Esophagus squamous epithelium (tissue), 5 donors: ENCODE results near the gene EYS. TPM values are rescaled to one million over a fixed set of nuclear protein-coding genes. Genes with fewer than 3 reads are reported as not detected.

Experiments
- DNase-seq: peaks from one replicate; lab custom pipeline; 2025; lab: John Stamatoyannopoulos, UW
- H3K27ac ChIP-seq, 4 donors: fragments of 200-600 bp; sonication (generic); one replicate each; pipeline ENCODE4 v1.5.1; 2016 to 2019; ENCODE audit warnings: mild to moderate bottlenecking in 1 of 4
- H3K27me3 ChIP-seq, 4 donors: fragments of 200-600 bp; sonication (generic); 1 replicate in 3 of 4; 2 replicates in 1 of 4; pipeline versions ENCODE4 v1.5.1 to v1.6.0; 2017 to 2021; ENCODE audit warnings: antibody characterized with exemption in 1 of 4
- H3K36me3 ChIP-seq, 3 donors: fragments of 200-600 bp; sonication (generic); one replicate each; pipeline ENCODE4 v1.5.1; 2016 to 2019
- H3K4me1 ChIP-seq, 3 donors: fragments of 200-600 bp; sonication (generic); one replicate each; pipeline ENCODE4 v1.5.1; 2017 to 2019
- H3K4me3 ChIP-seq, 4 donors: fragments of 200-600 bp; sonication (generic); 1 replicate in 3 of 4; 2 replicates in 1 of 4; pipeline ENCODE4 v1.5.1; 2016 to 2019; ENCODE audit warnings: mild to moderate bottlenecking in 2 of 4, moderate library complexity in 1 of 4
- H3K9me3 ChIP-seq, 3 donors: fragments of 200-600 bp; sonication (generic); one replicate each; pipeline ENCODE4 v1.5.1; 2016 to 2019
- CTCF ChIP-seq, 6 experiments: fragments of 450-650 bp in 4 of 6; fragments of 200-600 bp in 2 of 6; sonication (generic) in 2 of 6; IDR thresholded peaks; one replicate each; pipeline ENCODE4 v1.5.1; 2016 to 2019; ENCODE audit warnings: antibody characterized with exemption in 6 of 6, mild to moderate bottlenecking in 4 of 6, moderate library complexity in 4 of 6
- POLR2A ChIP-seq, 4 donors: fragments of 450-650 bp; IDR thresholded peaks; one replicate each; pipeline ENCODE4 v1.6.1; 2017; ENCODE audit warnings: antibody characterized with exemption in 4 of 4, mild to moderate bottlenecking in 4 of 4, moderate library complexity in 3 of 4
- WGBS, 2 donors: methylation state at CpG; one replicate each; pipeline ENCODE4 v1.1.5; 2018; 5-methylcytosine and 5-hydroxymethylcytosine counted together
- intact Hi-C: fragments of 100-400 bp; cut with DNase I; formaldehyde crosslinking; loops from one replicate; pipeline ENCODE4 v1.15.0; 2022
- total RNA-seq, 4 donors: library from RNA; depleted of rRNA; stranded (reverse); fragments of >200 nt; gene quantifications; one replicate each; pipeline ENCODE4 v1.1.0, GENCODE V29; 2016
- donor health status: DM: yes; HTN: yes; CAD: no.

The EYS gene
- total RNA-seq, 4 donors from 2014 or later: 0.87 TPM; not detected in 3

- no peaks in the 10 kb centered on the region for H3K9me3 ChIP-seq
- intact Hi-C loops: no loop called here
- no peaks in the 10 kb centered on the region for H3K36me3 ChIP-seq
- no peak for DNase-seq
- WGBS, 2 donors: 35 to 47% methylated on average over 2 of the region's 2 CpGs
- no peaks in the 10 kb centered on the region for H3K4me1 ChIP-seq
- TF ChIP-seq CTCF (IDR thresholded peaks at IDR 0.05) (no peak), POLR2A (IDR thresholded peaks at IDR 0.05) (no peak)
- H3K4me3 ChIP-seq: no peak overlapping the region
- H3K27me3 ChIP-seq: no peaks in the 10 kb centered on the region
- no peak overlapping the region for H3K27ac ChIP-seq
These were observed 407.8 kb downstream of the EYS start for GRCh38 chr6:65299236-65299635.

- Histone ChIP-seq H3K27me3 (no peaks in the 10 kb centered on the region), H3K4me1 (no peaks in the 10 kb centered on the region), H3K27ac (no peak overlapping the region), H3K36me3 (no peaks in the 10 kb centered on the region), H3K4me3 (no peak overlapping the region), H3K9me3 (no peaks in the 10 kb centered on the region)
- 82 to 85% methylated on average over 4 of the region's 4 CpGs for WGBS, 2 donors
- intact Hi-C loops: no loop called here
- TF ChIP-seq CTCF (IDR thresholded peaks at IDR 0.05): no peak
- TF ChIP-seq POLR2A (IDR thresholded peaks at IDR 0.05): no peak
- no peak for DNase-seq
These were observed 411.2 kb downstream of the EYS start for GRCh38 chr6:65295812-65296211.

DNA sequence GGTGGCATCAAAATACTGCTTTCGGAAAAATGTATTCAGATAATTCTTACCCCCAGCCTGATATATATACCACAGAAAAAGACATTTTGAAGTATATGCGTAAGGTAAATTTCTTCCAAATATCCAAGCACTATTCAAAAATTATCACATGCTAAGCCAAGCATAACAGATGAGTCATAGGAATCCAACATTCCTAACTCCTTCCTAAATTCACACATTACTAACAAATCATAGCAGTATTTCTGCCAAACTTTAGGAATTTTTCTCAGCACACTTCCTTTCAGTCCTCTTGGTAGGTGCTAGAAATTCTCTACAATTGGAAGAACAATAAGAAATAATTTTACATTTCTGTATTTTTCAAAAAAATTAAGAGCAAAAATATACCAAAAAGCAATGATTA is 417.5 kb downstream of the EYS start:
- no peak for TF ChIP-seq CTCF (IDR thresholded peaks at IDR 0.05)
- TF ChIP-seq POLR2A (IDR thresholded peaks at IDR 0.05): no peak
- intact Hi-C loops: no loop called here

DNA sequence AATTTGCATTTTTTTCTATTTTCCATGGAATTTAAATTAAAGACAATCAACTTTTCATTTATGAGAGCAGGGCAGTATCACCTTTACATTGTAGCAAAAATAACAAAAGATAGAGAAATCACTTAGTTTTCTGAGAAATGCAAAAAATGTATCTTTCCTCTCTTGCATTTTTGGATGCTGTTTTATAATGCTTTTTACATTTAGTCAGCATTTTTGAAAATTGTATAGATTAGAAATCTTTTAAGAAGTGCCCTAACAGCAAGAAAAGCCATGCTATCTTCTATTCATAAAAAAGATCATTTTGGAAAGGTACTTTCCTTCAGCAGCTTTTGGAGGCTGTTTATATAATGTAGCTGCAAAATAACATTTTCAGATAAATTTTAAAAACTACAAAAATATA is 421.8 kb downstream of the EYS start:
- Histone ChIP-seq H3K9me3 (no peaks in the 10 kb centered on the region), H3K4me3 (no peak overlapping the region), H3K27me3 (no peaks in the 10 kb centered on the region), H3K27ac (no peak overlapping the region), H3K36me3 (no peaks in the 10 kb centered on the region), H3K4me1 (no peaks in the 10 kb centered on the region)
- TF ChIP-seq POLR2A (IDR thresholded peaks at IDR 0.05) (no peak), CTCF (IDR thresholded peaks at IDR 0.05) (no peak)
- intact Hi-C loops: no loop called here
- no peak for DNase-seq

More for the DNA sequence above, 417.5 kb downstream of the EYS start:
- WGBS, 2 donors: 83 to 85% methylated on average over 2 of the region's 2 CpGs
- no peak for DNase-seq
- no peak overlapping the region for H3K27ac ChIP-seq
- H3K4me1 ChIP-seq: no peaks in the 10 kb centered on the region
- H3K27me3 ChIP-seq: no peaks in the 10 kb centered on the region
- H3K36me3 ChIP-seq: no peaks in the 10 kb centered on the region
- H3K9me3 ChIP-seq: no peaks in the 10 kb centered on the region
- no peak overlapping the region for H3K4me3 ChIP-seq

DNA sequence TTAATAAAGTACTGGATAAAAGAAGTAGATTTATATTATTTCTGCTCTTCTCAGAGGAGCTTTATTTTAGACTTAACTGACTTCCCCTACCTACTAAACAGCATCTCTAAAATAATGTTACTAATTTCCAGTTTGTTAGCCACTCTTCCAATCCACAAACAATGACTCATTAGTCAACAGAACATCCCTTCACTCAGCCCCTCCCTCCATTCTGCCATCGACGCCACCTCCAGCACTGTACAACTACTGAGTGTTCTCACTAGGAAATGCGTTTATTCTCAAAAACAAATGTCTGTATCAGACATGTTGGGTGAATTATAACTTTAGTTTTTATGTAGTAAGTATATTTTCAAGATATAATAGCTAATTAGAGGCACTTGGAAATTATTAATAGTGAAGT is 427.0 kb downstream of the EYS start:
- H3K27ac ChIP-seq: no peak overlapping the region
- no peaks in the 10 kb centered on the region for H3K9me3 ChIP-seq
- no peak overlapping the region for H3K4me3 ChIP-seq
- H3K4me1 ChIP-seq: no peaks in the 10 kb centered on the region
- H3K27me3 ChIP-seq: no peaks in the 10 kb centered on the region
- WGBS, 2 donors: 72 to 75% methylated on average over 3 of the region's 3 CpGs
- DNase-seq: no peak
- intact Hi-C loops: no loop called here
- TF ChIP-seq POLR2A (IDR thresholded peaks at IDR 0.05) (no peak), CTCF (IDR thresholded peaks at IDR 0.05) (no peak)
- no peaks in the 10 kb centered on the region for H3K36me3 ChIP-seq
